IMR-90 (cell line): ENCODE results near the gene AQP5. TPM values are rescaled to one million over a fixed set of nuclear protein-coding genes. Genes with fewer than 3 reads are reported as not detected.

Experiments
- ATAC-seq: fragments of 200-7000 bp; cut with Tn5 transposase; 2 replicates; pipeline ENCODE4 v1.9.1; 2020; ENCODE audit warnings: low read depth, mild to moderate bottlenecking, moderate library complexity
- BruUV-seq: library from RNA; stranded (reverse); fragments of 400-500 nt; replicated peaks from 2 replicates; lab custom pipeline; 2021; lab: Mats Ljungman, UMichigan
- CTCF ChIA-PET: fragments of 300-600 bp; formaldehyde crosslinking; extraction: SDS; loops from one replicate; lab custom pipeline; 2021; ENCODE audit warnings: antibody characterized with exemption; lab: Yijun Ruan, JAX
- POLR2A ChIA-PET: fragments of 300-600 bp; sonication (Branson Sonifier 250); formaldehyde crosslinking; loops from one replicate; lab custom pipeline; 2022; ENCODE audit warnings: antibody characterized with exemption; ENCODE audit not compliant: unreplicated experiment; lab: Charles Lee
- DNase-seq: peaks from one replicate; pipeline ENCODE4 v3.0.0; 2013
- H2AFZ ChIP-seq: replicated peaks from 2 replicates; pipeline ENCODE3; 2013; ENCODE audit warnings: low read length, mild to moderate bottlenecking; ENCODE audit not compliant: poor library complexity
- H2AK5ac ChIP-seq: 2 replicates; pipeline ENCODE4 v1.6.1; 2013; ENCODE audit warnings: low read depth, low read length, inconsistent platforms
- H2AK9ac ChIP-seq: replicated peaks from 2 replicates; pipeline ENCODE3; 2013; ENCODE audit warnings: mild to moderate bottlenecking, low read depth, low read length, moderate library complexity; ENCODE audit not compliant: poor library complexity
- H2BK120ac ChIP-seq: 2 replicates; pipeline ENCODE4 v1.6.1; 2013; ENCODE audit warnings: low read depth, low read length, inconsistent platforms
- H2BK15ac ChIP-seq: 3 replicates; pipeline ENCODE4 v1.6.1; 2013; ENCODE audit warnings: low read depth, low read length, inconsistent platforms
- H2BK20ac ChIP-seq: 2 replicates; pipeline ENCODE4 v1.6.1; 2013; ENCODE audit warnings: low read depth, mild to moderate bottlenecking, inconsistent platforms, low read length, moderate library complexity
- H2BK5ac ChIP-seq: 2 replicates; pipeline ENCODE4 v1.6.1; 2013; ENCODE audit warnings: mild to moderate bottlenecking, low read depth, low read length, inconsistent platforms; ENCODE audit not compliant: poor library complexity, severe bottlenecking
- H3K14ac ChIP-seq: replicated peaks from 2 replicates; pipeline ENCODE4 v1.6.1; 2013; ENCODE audit warnings: low read depth, low read length, inconsistent platforms
- H3K18ac ChIP-seq: 2 replicates; pipeline ENCODE4 v1.6.1; 2013; ENCODE audit warnings: low read depth, low read length, control low read depth
- H3K23ac ChIP-seq: 2 replicates; pipeline ENCODE4 v1.6.1; 2013; ENCODE audit warnings: low read depth, low read length, inconsistent platforms
- H3K27ac ChIP-seq: 2 replicates; pipeline ENCODE4 v1.5.1; 2013; ENCODE audit warnings: mild to moderate bottlenecking, control low read depth, low read length; ENCODE audit not compliant: insufficient read depth
- H3K27me3 ChIP-seq: 2 replicates; pipeline ENCODE4 v1.6.1; 2013; ENCODE audit warnings: low read length; ENCODE audit not compliant: control insufficient read depth, insufficient read depth
- H3K36me3 ChIP-seq: 2 replicates; pipeline ENCODE4 v1.6.1; 2013; ENCODE audit warnings: low read length, mixed read lengths; ENCODE audit not compliant: control insufficient read depth, insufficient read depth
- H3K4ac ChIP-seq: 2 replicates; pipeline ENCODE4 v1.6.1; 2013; ENCODE audit warnings: low read depth, low read length, inconsistent platforms
- H3K4me1 ChIP-seq: 2 replicates; pipeline ENCODE4 v1.6.1; 2013; ENCODE audit warnings: low read length, mixed read lengths; ENCODE audit not compliant: control insufficient read depth, insufficient read depth
- H3K4me2 ChIP-seq: 2 replicates; pipeline ENCODE4 v1.6.1; 2013; ENCODE audit warnings: low read depth, mild to moderate bottlenecking, control low read depth, low read length, moderate library complexity
- H3K4me3 ChIP-seq: 2 replicates; pipeline ENCODE4 v1.5.1; 2013; ENCODE audit warnings: low read depth, mild to moderate bottlenecking, control low read depth, low read length, moderate library complexity; ENCODE audit not compliant: insufficient read depth
- H3K56ac ChIP-seq: 2 replicates; pipeline ENCODE4 v1.6.1; 2013; ENCODE audit warnings: low read length, inconsistent platforms; ENCODE audit not compliant: insufficient read depth; ENCODE audit errors: extremely low read depth
- H3K79me1 ChIP-seq, 2 experiments: 2 replicates each; pipeline ENCODE4 v1.6.1; 2013; ENCODE audit warnings: low read length in 2 of 2, inconsistent platforms in 1 of 2, low read depth in 1 of 2
- H3K9ac ChIP-seq: 2 replicates; pipeline ENCODE4 v1.6.1; 2013; ENCODE audit warnings: low read depth, low read length, control low read depth
- H3K9me1 ChIP-seq: 2 replicates; pipeline ENCODE4 v1.6.1; 2013; ENCODE audit warnings: low read length, inconsistent platforms; ENCODE audit not compliant: insufficient read depth
- H3K9me3 ChIP-seq: 2 replicates; pipeline ENCODE4 v1.6.1; 2013; ENCODE audit warnings: low read length; ENCODE audit not compliant: control insufficient read depth, insufficient read depth
- H4K20me1 ChIP-seq: 2 replicates; pipeline ENCODE4 v1.6.1; 2013; ENCODE audit warnings: low read length, inconsistent platforms; ENCODE audit not compliant: insufficient read depth
- H4K5ac ChIP-seq: 2 replicates; pipeline ENCODE4 v1.6.1; 2013; ENCODE audit warnings: mild to moderate bottlenecking, low read depth, low read length, control low read depth
- H4K8ac ChIP-seq, 2 experiments: 2 replicates each; pipeline ENCODE4 v1.6.1; 2013; ENCODE audit warnings: low read depth in 2 of 2, low read length in 2 of 2, control low read depth in 1 of 2, inconsistent platforms in 1 of 2
- H4K91ac ChIP-seq: 2 replicates; pipeline ENCODE4 v1.6.1; 2013; ENCODE audit warnings: low read depth, low read length, inconsistent platforms; ENCODE audit not compliant: insufficient read depth
- BHLHE40 ChIP-seq: fragments of 150-350 bp; IDR thresholded peaks from 2 replicates; pipeline ENCODE4 v1.6.1; 2016; ENCODE audit warnings: mild to moderate bottlenecking, low read depth, low read length
- CHD1 ChIP-seq: IDR thresholded peaks from 2 replicates; pipeline ENCODE4 v1.6.1; 2012; ENCODE audit warnings: low read depth, low read length, improper control_type of control experiment
- MAZ ChIP-seq: IDR thresholded peaks from 2 replicates; pipeline ENCODE4 v1.6.1; 2012; ENCODE audit warnings: low read depth, mild to moderate bottlenecking, low read length, improper control_type of control experiment, moderate library complexity, borderline replicate concordance
- NFE2L2 ChIP-seq: fragments of 150-350 bp; IDR thresholded peaks from 2 replicates; pipeline ENCODE4 v1.6.1; 2016; ENCODE audit warnings: low read depth, mild to moderate bottlenecking, low read length
- POLR2A ChIP-seq: IDR thresholded peaks from 2 replicates; pipeline ENCODE4 v1.6.1; 2012; ENCODE audit warnings: mild to moderate bottlenecking, low read depth, low read length
- RFX5 ChIP-seq: IDR thresholded peaks from 2 replicates; pipeline ENCODE4 v1.8.0; 2012; ENCODE audit warnings: low read depth, mild to moderate bottlenecking, low read length, moderate library complexity
- WGBS, 2 experiments: methylation state at CpG; one replicate each; pipeline versions ENCODE4 v1.1.5 to v1.1.7; 2013; ENCODE audit warnings: missing lambda C conversion rate in 2 of 2; ENCODE audit not compliant: insufficient read length in 1 of 2; ENCODE audit errors: extremely low coverage in 2 of 2; 5-methylcytosine and 5-hydroxymethylcytosine counted together
- dilution Hi-C: fragments of 300-500 bp; cut with HindIII; formaldehyde crosslinking; loops from one replicate; pipeline ENCODE4 v1.14.3; 2018; ENCODE audit warnings: low sequenced_read_pairs; ENCODE audit not compliant: unreplicated experiment
- in situ Hi-C: fragments of 300-500 bp; cut with MboI; formaldehyde crosslinking; loops from 3 replicates; pipeline ENCODE4 v1.14.3; 2019; ENCODE audit warnings: low sequenced_read_pairs, inconsistent platforms, mixed read lengths
- intact Hi-C: fragments of 100-400 bp; cut with micrococcal nuclease; formaldehyde crosslinking; loops from 2 replicates; pipeline ENCODE4 v1.10.0; 2022
- polyA plus RNA-seq, 3 experiments: library from polyadenylated mRNA; depleted of rRNA; stranded (reverse); fragments of >200 nt; gene quantifications; 2 replicates each; pipeline ENCODE4 v1.2.3, GENCODE V29; 2012; ENCODE audit warnings: low replicate concordance in 1 of 3
- total RNA-seq: library from RNA; depleted of rRNA; stranded (reverse); fragments of >200 nt; gene quantifications from 2 replicates; pipeline ENCODE4 v1.2.3, GENCODE V29; 2012
- TF ChIP-seq, protein P1 (sequence below): fragments of 150-350 bp; IDR thresholded peaks from 2 replicates; pipeline ENCODE4 v1.6.1; 2016; ENCODE audit warnings: low read depth, mild to moderate bottlenecking, low read length, moderate library complexity, borderline replicate concordance

Gene AQP5
- total and polyA plus RNA-seq, 2 of the 4 experiments (the other 2 are of a cell fraction) = not detected

DNA sequence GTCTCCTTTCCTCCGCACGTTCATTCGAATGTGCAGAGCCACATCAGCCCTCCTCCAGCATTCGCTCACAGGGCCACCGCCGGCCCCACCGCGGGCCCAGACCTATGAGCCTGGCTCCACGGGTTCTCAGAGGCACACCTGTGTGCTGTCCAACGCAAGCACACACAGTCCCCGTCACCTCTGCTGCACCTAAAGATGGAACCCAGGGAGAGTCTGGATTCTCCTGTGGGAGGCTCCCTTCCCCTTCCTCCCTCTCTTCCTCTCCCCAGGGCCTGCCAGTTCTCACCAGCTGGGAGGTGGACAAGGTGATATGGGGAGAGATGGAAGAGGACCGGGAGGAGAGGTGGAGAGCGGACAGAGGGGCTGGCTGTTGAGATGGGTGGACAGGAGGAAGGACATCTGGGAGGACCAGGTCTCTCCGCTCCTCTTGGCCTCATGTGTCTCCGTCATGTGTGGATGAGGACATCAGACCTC, 6.1 kb downstream of the AQP5 start (continued):
- no peak for TF ChIP-seq CHD1
- no peak for TF ChIP-seq POLR2A
- no peak for TF ChIP-seq MAZ
- no peak for TF ChIP-seq RFX5
- no peak for TF ChIP-seq NFE2L2

DNA sequence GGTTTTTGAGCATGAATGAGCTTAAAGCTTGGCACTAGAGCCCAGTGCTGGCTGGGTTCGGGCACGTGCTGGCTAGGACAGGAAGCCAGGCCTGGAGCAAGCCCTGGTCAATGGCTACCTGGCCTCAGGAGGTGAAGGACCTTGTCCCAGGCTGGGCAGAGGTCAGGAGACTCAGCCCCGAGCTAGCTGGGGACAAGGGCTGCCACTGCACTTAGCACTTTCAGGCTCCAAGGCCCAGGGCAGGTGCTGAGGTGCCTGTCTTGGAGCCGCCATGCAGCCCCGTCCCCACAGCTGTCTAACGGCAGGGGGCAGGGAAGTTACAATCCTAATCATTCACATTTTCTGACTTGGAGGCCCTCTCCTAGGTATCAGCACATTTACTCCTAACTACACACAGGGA, 6.8 kb downstream of the AQP5 start:
- H4K91ac ChIP-seq = no peak overlapping the region
- in situ Hi-C loops (loop anchor here (10.0 kb wide), 1 partner anchor 194 kb away; no protein-coding TSS in a partner anchor), dilution Hi-C loops (no loop called here), intact Hi-C loops (loop anchor here (10.0 kb wide), 1 partner anchor 206 kb away; no protein-coding TSS in a partner anchor)
- no peak overlapping the region for H2AFZ ChIP-seq
- no peak overlapping the region for H3K4ac ChIP-seq
- CTCF ChIA-PET = interaction anchor here (0.7 to 4.0 kb wide), 5 partner anchors 13 to 102 kb away, joined by 3 to 33 read pairs (median 6); no protein-coding TSS in a partner anchor
- BruUV-seq = no TSS peak
- no peak for ATAC-seq
- H3K56ac ChIP-seq = no peak overlapping the region
- H3K4me1 ChIP-seq = no peaks in the 10 kb centered on the region
- no peak overlapping the region for H2BK15ac ChIP-seq
- H3K4me3 ChIP-seq = no peak overlapping the region
- no peak overlapping the region for H3K27ac ChIP-seq
- WGBS, 2 experiments = 72% methylated on average over 3 of the region's 6 CpGs; no CpG with 5 or more reads in 1 of the 2 experiments
- H3K9ac ChIP-seq = no peak overlapping the region
- H2BK5ac ChIP-seq = no peak overlapping the region
- POLR2A ChIA-PET = no interaction called here
- H3K9me1 ChIP-seq = no peaks in the 10 kb centered on the region
- no peak for DNase-seq
- no peaks in the 10 kb centered on the region for H3K9me3 ChIP-seq
- no peaks in the 10 kb centered on the region for H4K20me1 ChIP-seq
- H2AK5ac ChIP-seq = no peak overlapping the region
- H3K23ac ChIP-seq = no peak overlapping the region
- no peak overlapping the region for H2BK20ac ChIP-seq
- H4K8ac ChIP-seq = no peak overlapping the region
- no peak overlapping the region for H3K18ac ChIP-seq
- no peak overlapping the region for H3K4me2 ChIP-seq
- no peak for TF ChIP-seq BHLHE40
- no peak for TF ChIP-seq RFX5
- TF ChIP-seq, protein P1, sequence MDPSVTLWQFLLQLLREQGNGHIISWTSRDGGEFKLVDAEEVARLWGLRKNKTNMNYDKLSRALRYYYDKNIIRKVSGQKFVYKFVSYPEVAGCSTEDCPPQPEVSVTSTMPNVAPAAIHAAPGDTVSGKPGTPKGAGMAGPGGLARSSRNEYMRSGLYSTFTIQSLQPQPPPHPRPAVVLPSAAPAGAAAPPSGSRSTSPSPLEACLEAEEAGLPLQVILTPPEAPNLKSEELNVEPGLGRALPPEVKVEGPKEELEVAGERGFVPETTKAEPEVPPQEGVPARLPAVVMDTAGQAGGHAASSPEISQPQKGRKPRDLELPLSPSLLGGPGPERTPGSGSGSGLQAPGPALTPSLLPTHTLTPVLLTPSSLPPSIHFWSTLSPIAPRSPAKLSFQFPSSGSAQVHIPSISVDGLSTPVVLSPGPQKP = no peak
- no peaks in the 10 kb centered on the region for H3K79me1 ChIP-seq
- H3K36me3 ChIP-seq = no peaks in the 10 kb centered on the region
- H4K5ac ChIP-seq = no peak overlapping the region
- no peak overlapping the region for H3K14ac ChIP-seq
- peaks cover 80% of the 10 kb centered on the region for H3K27me3 ChIP-seq
- no peak overlapping the region for H2AK9ac ChIP-seq
- no peak overlapping the region for H2BK120ac ChIP-seq
